Measurements from ENCODE around the gene PPP1R15A.
"Not testable (repeated sequence)": the region's sequence is repeated elsewhere in the genome, so short reads cannot be mapped to it uniquely, and the experiment has no call there.

PPP1R15A gene

GRCh38 chr19:48872182-48872883 is at the start of gene PPP1R15A:
Gene PPP1R15A, plus strand, starts transcription at chr19:48872421. Its CDS starts 813 bp downstream, at chr19:48873234.
- DNase-seq, result peak; percentile 98

DNA sequence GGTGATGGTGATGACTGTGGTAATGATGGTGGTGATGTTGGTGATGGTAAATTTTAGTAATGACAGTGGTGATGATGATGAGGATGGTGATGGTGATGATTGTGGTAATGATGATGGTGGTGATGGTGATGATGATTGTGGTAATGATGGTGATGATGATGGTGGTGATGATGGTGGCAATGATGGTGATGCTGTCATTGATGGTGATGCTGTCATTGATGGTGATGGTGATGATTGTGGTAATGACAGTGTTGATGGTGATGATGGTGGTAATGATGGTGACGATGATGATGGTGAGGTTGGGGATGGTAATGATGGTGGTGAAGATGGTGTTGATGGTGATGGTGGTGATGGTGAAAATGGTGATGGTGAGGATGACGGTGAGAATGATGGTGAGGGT is 49.7 kb upstream of the PPP1R15A start:
- no peak for DNase-seq

DNA sequence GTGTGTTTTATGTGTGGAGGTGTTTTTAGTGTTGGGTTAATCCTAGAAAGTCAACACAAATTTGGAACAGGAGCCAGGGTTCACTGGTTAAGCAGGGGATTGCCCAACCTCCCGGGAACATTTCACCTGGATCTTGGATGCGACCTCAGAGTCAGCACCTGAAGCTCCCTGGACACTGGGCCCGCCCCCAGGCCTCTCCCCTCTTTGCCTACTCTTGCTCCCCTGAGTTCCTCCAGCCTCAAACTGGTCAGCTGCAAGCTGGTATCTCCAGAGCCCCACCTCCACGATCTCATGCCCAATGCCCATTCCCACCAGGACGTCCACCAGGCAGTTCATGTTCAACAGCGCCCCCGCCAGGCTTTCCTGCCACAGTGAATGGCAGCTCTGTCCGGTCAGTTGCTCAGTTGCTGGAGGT is 45.6 kb upstream of the PPP1R15A start:
- DNase-seq, result no peak

DNA sequence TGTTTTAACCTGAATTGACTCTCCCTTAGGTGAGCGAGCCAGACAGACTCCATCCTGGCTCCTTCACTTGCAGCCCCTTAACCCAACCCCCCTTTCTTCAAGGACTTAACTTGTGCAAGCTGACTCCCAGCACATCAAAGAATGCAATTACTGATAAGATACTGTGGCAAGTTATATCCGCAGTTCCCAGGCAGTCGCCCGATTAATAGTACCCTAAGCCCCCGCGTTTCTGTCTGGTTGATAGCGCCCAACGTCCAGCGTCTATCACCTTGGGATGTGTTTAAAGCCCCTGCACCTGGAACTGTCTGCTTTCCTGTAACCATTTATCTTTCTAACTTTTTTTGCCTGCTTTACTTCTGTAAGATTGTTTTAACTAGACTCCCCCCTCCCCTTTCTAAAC is 42.1 kb upstream of the PPP1R15A start:
- DNase-seq, result no peak

GRCh38 chr19:48830965-48831364 is 41.3 kb upstream of the PPP1R15A start:
- DNase-seq, result no peak

DNA sequence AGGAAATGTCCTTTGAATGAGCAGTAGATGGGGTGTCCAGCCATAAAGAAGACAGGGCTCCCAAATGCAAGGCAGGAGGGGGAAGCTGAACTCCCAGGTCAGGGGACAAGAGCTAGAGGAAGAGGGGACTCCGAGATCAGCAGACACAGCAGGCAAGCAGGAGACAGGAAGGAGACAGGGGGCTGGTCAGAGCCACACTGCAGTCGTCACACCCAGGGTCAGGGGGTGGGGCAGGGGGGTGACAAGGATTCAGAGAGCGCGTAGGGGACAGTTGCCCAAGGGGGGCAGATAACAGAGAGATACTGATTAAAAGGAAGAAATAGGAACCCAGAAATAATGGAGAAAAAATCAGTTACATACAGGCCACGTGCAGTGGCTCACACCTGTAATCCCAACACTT is 39.2 kb upstream of the PPP1R15A start:
- DNase-seq, result no peak

GRCh38 chr19:48833977-48834376 is 38.2 kb upstream of the PPP1R15A start:
- DNase-seq, result no peak

DNA sequence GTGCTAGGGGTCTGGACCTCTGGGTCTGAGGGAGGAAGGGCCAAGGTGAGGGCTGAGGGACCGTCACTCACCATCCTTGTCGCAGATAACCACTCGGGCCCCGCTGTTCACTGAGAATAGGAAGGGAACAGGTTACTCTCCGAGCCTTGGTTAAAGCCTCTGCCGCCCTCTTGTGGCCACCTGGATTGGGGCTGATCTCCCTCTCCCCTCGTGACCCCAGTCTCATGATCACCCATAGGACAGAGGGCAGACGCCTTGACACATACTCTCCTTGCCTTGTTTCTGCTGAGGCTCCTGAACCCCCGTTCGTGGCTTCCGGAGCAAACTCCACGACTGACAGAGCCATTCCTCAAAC is 36.5 kb upstream of the PPP1R15A start:
- DNase-seq, result peak; percentile 95

DNA sequence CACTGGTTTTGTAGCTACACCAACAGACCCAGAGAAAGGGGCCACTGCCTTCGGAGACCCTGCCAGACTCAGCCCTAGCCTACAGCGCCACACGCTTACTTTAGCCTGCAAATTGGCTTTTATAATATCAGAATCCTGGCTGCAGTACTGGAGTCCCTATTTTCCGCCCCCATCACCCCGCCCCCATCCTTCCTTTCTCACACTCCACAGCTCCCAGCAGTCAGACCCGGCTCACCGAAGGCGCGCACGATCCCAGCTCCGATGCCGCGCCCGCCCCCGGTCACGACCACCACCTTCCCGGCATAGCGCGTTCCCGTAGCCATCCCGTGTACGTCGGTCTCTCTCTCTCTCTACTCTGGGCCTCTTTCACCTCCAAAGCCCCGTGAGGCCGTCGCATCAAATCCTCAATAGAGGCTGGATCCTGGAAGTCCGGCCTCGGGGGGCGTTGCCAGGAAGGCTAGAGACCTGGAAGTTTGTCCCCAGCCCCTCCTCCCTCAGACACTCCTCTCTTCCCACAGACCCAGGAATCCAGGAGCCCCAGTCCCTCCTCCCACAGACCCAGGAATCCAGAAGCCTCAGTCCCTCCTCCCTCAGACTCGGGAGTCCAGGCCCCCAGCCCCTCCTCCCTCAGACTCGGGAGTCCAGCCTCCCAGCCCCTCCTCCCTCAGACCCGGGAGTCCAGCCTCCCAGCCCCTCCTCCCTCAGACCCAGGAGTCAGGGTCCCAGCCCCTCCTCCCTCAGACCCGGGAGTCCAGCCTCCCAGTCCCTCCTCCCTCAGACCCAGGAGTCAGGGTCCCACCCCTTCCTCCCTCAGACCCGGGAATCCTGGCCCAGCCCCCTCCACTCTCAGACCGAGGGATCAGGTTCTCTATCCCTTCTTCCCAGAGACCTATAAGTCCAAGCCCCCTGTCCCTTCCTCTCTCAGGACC is 35.9 kb upstream of the PPP1R15A start, which contains the start of gene HSD17B14:
Gene HSD17B14, minus strand, starts transcription at position 403 of the 929 bp plus-strand sequence. Its CDS starts 80 bp downstream, at position 323.
- DNase-seq, result no peak

DNA sequence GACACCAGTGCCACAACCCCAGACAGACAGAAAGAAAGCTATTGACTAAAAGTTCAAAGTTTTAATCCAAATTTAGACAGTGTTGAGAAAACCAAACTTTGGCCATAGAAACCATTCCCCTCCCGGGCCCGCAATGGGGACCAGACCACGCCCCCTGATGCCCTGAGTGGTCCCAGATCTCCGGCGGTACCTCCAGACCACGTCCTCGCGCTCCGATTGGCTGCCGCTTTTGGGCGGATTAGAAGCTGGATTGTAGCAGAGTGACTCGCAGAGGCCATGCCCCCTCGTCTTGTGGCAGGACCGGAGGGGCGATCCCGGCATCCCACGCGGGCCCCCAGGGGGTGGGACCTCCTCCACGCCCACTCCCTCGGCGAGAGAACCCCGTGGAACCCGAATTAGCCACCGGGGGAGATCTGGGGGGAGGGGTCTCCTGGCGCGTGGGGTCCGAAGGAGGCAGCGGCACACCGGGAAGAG is 35.1 kb upstream of the PPP1R15A start:
- peak; percentile 75 for DNase-seq

GRCh38 chr19:48837687-48838086 is 34.5 kb upstream of the PPP1R15A start:
- DNase-seq, result no peak

DNA sequence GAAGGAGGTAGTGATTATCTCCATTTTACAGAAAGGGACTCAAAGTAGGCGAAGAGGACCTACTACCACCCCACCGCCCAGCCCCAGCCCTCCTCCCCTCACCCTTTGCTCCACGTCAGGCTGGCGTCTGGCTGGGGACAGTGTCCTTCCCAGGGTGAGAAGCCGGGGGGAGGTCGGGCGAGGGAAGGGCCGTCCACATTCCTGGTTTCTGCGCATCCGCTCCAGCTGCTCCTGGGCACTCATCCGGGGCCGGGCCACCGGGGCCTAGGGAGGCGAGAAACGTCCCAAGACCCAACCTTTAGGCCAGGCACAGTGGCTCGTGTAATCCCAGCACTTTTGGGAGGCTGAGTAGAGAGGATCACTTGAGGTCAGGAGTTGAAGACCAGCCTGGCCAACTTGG is 31.2 kb upstream of the PPP1R15A start:
- DNase-seq, result no peak

DNA sequence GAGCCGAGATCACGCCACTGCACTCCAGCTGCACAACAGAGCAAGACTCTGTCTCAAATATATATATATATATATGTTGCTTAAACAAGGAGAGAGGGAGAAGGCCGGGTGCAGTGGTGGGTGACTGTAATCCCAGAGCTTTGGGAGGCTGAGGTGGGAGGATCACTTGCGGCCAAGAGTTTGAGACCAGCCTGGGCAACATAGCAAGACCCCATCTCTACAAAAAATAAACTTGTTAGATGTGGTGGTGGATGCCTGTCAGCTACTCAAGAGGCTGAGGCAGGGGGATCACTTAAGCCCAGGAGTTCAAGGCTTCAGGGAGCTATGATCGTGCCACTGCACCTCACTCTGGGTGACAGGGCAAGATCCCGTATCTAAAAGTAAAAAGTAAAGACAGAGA is 30.6 kb upstream of the PPP1R15A start:
- DNase-seq, result no peak

- no peak for DNase-seq
Observed at GRCh38 chr19:48842789-48843162, 29.4 kb upstream of the PPP1R15A start.

- DNase-seq, result no peak
Observed at GRCh38 chr19:48844472-48844871, 27.7 kb upstream of the PPP1R15A start.

GRCh38 chr19:48845384-48845783 is 26.8 kb upstream of the PPP1R15A start:
- no peak for DNase-seq

DNA sequence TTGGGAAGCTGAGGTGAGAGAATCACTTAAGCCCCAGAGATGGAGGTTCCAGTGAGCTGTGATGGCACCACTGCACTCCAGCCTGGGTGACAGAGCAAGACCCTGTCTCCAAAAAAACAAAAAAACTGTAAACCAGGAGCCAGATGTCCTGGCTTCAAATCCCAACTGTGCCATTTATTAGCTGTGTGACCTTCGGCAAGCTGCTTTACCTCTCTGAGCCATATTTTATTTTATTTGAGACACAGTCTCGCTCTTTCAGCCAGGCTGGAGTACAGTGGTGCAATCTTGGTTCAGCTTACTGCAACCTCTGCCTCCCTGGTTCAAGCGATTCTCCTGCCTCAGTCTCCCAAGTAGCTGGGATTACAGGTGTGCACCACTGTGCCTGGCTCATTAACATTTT is 25.6 kb upstream of the PPP1R15A start:
- not testable (repeated sequence) for DNase-seq

DNA sequence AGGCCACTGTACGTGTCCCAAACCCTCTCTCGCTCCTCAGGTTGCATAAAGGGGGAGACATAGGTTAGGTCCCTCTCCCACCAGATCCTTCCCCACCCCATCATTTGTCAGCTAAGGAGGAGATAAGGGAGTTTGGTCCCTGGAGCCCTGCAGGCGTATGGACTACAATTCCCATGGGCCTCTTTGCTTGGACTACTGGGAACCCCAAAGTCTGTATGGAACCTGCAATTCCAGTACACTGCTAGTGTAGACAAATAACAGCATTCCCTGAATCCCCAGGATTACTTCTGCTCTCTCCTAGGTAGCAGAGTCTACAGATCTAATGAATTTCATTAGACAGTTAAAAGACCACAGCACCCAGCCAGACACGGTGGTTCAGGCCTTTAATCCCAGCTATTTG is 19.9 kb upstream of the PPP1R15A start:
- DNase-seq, result no peak

DNA sequence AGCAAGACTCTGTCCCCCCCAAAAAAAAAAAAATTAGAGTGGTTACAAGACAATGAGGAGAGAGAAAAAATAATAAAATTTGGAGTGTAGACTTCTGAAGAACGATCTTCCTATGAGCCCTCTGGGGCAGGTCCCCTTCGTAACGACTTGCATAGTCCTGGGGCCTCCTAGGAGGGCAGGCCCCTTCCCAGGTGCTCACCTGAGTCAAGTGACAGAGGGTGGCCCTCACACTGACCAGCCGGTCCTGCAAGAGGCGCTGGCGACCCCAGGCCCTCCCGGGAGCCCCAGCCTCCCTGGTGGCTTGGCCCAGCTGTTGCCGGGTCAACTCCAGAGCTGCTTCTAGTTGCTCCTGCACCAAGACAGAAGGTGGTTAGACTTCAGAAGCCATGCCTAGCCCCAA is 18.7 kb upstream of the PPP1R15A start:
- DNase-seq, result no peak

GRCh38 chr19:48854103-48854502 is 18.1 kb upstream of the PPP1R15A start:
- DNase-seq, result no peak

DNA sequence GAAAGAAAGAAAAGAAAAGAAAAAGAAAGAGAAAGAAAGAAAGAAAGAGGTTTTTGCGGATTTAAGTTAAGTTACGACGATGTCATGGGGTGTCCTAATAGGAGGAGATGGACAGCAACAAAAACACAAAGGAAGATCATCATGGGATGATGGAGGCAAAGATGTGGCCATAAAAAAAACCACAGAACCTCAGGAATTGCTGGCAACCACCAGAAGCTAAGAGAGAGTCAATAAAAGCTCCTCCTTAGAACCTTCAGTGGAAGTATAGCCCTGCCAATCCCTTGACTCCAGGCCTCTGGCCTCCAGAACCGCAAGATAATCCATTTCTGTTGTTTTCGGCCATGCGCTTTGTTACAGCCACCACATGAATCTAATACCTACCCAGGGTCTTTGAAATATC is 15.3 kb upstream of the PPP1R15A start:
- no peak for DNase-seq

DNA sequence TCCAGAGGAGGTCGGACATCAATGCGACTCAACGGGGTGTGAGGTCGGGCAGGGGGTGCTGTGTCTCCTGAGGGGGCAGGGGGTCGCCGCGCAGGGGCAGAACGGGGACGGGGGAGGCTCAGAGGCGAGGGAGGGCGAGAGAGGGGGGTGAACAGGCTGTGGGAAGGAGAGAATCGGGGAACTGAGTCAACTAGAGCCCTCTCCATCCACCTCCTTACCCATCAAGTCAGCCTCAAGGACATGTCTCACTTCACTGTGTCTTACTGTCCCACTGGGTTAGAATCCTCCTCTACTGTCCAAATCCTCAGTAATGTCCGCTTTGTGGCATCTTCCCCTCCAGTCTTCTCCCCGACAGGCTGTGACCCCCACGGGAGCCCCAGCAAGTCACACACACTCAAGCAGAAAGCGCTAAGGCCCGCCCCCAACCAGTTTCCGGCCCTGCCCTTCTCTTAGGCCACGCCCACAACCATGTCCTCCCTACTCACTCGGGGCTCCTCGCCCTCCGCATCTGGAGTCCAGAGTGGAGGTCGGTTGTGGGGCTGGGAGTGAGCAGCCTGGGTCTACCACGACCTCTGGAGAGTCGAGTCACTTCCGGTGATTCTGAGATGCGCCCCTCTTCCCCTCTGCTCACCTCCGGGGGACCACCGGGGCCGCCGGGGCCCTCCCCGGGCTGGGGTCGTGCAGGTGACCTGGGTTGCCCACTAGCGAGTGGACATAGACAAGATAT is 13.1 kb upstream of the PPP1R15A start:
- peak; percentile 81 for DNase-seq

Data from stimulated activated CD4-positive, alpha-beta T cell treated with anti-CD3 and anti-CD28 coated beads, Interleukin-4, amount 100 ng/mL, for 1 hour (primary cell).